ENCODE measurements around the gene PALM3.
"Not testable (repeated sequence)": the region's sequence is repeated elsewhere in the genome, so short reads cannot be mapped to it uniquely, and the experiment has no call there.

PALM3 gene

DNA sequence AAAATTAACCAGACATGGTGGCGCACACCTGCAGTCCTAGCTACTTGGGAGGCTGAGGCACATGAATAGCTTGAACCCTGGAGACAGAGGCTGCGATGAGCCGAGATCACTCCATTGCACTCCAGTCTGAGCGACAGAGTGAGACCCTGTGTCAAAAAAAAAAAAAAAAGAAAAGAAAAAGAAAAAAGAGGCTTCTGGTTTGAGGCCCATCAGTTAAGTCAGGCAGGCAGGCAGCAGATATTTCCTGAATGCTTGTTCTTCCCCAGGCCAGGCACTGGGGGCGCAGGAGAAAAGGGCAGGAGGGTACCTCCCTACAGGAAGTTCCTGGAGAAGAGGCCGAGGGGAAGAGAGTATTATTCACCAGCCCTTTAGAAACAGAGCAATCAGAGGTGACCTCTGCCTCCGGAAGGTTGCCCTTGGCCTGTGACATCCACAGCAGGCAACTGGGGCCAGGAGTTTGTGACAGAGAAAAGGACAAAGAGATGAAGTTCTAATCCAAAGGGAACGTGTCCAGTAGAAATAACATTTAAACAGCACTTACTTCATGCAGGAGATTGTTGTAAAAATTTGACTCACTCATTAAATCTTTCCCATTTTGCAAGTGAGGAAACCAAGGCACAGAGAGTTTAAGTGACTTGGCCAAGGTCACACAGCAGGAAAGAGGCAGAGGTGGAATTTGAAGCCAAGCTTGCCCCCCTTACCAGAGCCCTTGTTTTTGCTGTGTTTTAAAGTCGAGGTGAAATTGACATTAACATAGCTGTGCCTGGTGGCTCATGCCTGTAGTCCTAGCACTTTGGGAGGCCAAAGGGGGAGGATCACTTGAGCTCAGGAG lies 38.3 kb downstream of the PALM3 start:
- TF ChIP-seq, protein P1, sequence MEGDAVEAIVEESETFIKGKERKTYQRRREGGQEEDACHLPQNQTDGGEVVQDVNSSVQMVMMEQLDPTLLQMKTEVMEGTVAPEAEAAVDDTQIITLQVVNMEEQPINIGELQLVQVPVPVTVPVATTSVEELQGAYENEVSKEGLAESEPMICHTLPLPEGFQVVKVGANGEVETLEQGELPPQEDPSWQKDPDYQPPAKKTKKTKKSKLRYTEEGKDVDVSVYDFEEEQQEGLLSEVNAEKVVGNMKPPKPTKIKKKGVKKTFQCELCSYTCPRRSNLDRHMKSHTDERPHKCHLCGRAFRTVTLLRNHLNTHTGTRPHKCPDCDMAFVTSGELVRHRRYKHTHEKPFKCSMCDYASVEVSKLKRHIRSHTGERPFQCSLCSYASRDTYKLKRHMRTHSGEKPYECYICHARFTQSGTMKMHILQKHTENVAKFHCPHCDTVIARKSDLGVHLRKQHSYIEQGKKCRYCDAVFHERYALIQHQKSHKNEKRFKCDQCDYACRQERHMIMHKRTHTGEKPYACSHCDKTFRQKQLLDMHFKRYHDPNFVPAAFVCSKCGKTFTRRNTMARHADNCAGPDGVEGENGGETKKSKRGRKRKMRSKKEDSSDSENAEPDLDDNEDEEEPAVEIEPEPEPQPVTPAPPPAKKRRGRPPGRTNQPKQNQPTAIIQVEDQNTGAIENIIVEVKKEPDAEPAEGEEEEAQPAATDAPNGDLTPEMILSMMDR (IDR thresholded peaks at IDR 0.05; ENCODE audit: low read depth, low read length, missing control alignments): peak; percentile 56
- H3K4me3 ChIP-seq (ENCODE audit: low read depth, low read length): no peak overlapping the region
- no peak for DNase-seq (ENCODE audit: low read depth)

DNA sequence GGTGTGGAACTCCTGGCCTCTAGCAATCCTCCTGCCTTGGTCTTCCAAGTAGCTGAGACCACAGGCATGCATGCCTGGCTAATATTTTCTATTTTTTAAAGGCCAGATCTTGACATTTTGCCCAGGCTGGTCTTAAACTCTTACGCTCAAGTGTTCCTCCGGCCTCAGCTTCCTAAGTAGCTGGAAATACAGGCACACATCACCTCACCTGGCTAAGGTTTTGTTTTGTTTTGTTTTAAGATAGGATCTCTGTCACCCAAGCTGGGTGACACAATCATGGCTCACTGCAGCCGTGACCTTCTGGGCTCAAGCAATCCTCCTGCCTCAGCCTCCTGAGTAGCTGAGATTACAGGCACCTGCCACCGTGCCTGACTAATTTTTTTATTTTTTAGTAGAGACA lies 39.4 kb downstream of the PALM3 start:
- no peak overlapping the region for H3K4me3 ChIP-seq (ENCODE audit: low read depth, low read length)
- DNase-seq (ENCODE audit: low read depth): peak; percentile 76
- TF ChIP-seq, protein P1 (IDR thresholded peaks at IDR 0.05; ENCODE audit: low read depth, low read length, missing control alignments): no peak
- in situ Hi-C loops (cut with HindIII; ENCODE audit: low sequenced_read_pairs): no loop called here

More for the DNA sequence above, 38.3 kb downstream of the PALM3 start:
- in situ Hi-C loops (cut with HindIII; ENCODE audit: low sequenced_read_pairs): no loop called here

DNA sequence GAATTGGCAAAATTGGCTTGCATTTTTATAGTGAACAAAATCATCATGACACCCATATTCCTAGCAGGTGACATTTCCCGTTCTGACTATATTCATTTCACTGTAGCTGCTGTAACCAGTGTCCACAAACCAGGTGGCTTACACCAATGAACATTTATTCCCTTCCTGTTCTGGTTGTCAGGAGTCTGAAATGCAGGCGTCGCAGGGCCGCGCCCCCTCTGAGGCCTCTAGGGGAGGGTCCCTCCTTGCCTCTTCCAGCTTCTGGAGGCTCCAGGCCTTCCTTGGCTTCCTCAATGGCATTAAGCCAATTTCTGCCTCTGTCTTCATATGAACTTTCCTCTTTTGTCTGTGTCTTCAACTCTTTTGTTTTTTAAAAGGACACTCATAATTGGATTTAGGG lies 40.4 kb downstream of the PALM3 start:
- DNase-seq (ENCODE audit: low read depth): no peak
- no peak overlapping the region for H3K4me3 ChIP-seq (ENCODE audit: low read depth, low read length)
- TF ChIP-seq, protein P1 (IDR thresholded peaks at IDR 0.05; ENCODE audit: low read depth, low read length, missing control alignments): no peak
- in situ Hi-C loops (cut with HindIII; ENCODE audit: low sequenced_read_pairs): no loop called here

DNA sequence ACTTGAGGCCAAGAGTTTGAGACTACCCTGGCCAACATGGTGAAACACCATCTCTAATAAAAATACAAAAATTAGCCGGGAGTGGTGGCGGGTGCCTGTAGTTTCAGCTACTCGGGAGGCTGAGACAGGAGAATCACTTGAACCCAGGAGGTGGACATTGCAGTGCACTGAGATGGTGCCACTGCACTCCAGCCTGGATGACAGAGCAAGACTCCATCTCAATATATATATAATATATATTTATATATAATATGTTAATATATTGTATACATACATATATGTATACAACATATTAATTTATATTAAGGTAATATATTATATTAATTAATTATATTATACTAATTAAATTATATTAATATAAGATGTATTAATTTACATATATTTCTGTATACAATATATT lies 42.1 kb downstream of the PALM3 start:
- DNase-seq (ENCODE audit: low read depth); H3K4me3 ChIP-seq (ENCODE audit: low read depth, low read length); in situ Hi-C loops (cut with HindIII; ENCODE audit: low sequenced_read_pairs): not testable (repeated sequence)

DNA sequence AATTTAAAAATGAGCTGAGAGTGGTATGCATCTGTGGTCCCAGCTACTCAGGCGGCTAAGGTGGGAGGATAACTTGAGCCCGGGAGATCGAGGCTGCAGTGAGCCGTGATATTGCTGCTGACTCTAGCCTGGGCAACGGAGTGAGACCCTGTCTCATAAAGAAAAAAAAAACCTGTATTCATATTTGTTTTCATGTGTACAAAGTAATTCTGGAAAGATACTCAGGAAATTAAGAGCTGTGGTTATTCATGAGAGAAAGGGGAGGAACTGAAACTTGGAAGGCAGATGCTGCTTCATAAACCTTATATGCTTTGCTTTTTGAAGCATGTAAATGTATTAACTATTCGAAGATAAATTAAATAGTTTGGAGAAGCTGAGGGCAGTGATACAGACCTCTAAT lies 42.8 kb downstream of the PALM3 start:
- TF ChIP-seq, protein P1 (IDR thresholded peaks at IDR 0.05; ENCODE audit: low read depth, low read length, missing control alignments): no peak
- DNase-seq (ENCODE audit: low read depth): no peak
- H3K4me3 ChIP-seq (ENCODE audit: low read depth, low read length): no peak overlapping the region
- in situ Hi-C loops (cut with HindIII; ENCODE audit: low sequenced_read_pairs): no loop called here

DNA sequence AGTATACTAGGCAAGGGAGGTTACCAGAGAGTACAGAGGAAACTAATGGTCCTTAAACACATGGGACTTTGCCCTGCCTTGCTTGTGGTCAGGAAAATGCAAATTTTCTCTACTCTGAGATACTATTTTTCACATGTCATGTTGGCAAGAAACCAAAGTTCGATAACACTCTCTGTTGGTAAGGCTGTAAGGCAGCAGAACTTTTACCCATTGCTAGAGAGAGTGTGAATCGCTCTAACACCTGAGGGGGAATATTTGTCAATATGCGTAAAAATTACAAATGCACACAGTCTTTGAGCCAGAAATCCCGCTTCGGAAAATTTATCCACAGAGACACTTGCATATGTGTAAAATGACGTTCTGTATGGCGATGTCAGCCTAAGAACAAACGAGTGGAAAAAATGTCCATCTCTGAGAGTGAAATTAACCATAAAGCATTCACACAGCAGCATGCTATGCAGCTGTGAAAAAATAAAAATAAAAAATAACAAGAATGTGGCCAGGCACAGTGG lies 46.3 kb downstream of the PALM3 start:
- TF ChIP-seq, protein P1 (IDR thresholded peaks at IDR 0.05; ENCODE audit: low read depth, low read length, missing control alignments): no peak
- in situ Hi-C loops (cut with HindIII; ENCODE audit: low sequenced_read_pairs): no loop called here
- no peak overlapping the region for H3K4me3 ChIP-seq (ENCODE audit: low read depth, low read length)
- DNase-seq (ENCODE audit: low read depth): no peak

DNA sequence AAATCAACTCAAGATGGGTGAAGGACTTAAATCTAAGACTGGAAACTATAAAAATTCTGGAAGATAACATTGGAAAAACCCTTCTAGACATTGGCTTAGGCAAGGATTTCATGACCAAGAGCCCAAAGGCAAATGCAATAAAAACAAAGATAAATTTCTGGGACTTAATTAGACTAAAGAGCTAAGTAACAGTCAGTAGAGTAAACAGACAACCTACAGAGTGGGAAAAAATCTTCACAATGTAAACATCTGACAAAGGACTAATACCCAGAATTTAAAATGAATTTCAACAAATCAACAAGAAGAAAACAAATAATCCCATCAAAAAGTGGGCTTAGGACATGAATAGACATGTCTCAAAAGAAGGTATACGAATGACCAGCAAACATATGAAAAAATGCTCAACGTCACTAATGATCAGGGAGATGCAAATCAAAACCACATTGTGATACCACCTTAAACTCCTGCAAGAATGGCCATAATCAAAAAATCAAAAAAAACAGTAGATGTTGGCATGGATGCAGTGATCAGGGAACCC lies 49.4 kb downstream of the PALM3 start:
- in situ Hi-C loops (cut with HindIII; ENCODE audit: low sequenced_read_pairs): no loop called here
- H3K4me3 ChIP-seq (ENCODE audit: low read depth, low read length): no peak overlapping the region
- TF ChIP-seq, protein P1 (IDR thresholded peaks at IDR 0.05; ENCODE audit: low read depth, low read length, missing control alignments): no peak
- DNase-seq (ENCODE audit: low read depth): no peak
